ENCODE data around the gene HNRNPF. TPM values are rescaled to one million over a fixed set of nuclear protein-coding genes. Genes with fewer than 3 reads are reported as not detected.

Gene HNRNPF
- total and polyA plus RNA-seq, 2 of the 4 experiments (the other 2 are of a cell fraction), result 169 to 207 TPM

GRCh38 chr10:43376046-43376635 is 32.8 kb downstream of the HNRNPF start:
- TF ChIP-seq ELK1 (IDR thresholded peaks at IDR 0.05; ENCODE audit: borderline replicate concordance, low read depth, low read length), result no peak
- no peak for TF ChIP-seq CTCF (conservative IDR thresholded peaks at IDR 0.05; ENCODE audit: low read depth, low read length)
- no peak for TF ChIP-seq BHLHE40 (IDR thresholded peaks at IDR 0.05; ENCODE audit: low read depth, low read length)
- no peak for TF ChIP-seq MXI1 (IDR thresholded peaks at IDR 0.05; ENCODE audit: borderline replicate concordance, low read depth, low read length)
- no peak for TF ChIP-seq RAD21 (IDR thresholded peaks at IDR 0.05; ENCODE audit: low read length)
- no peak for TF ChIP-seq NFE2L2 (IDR thresholded peaks at IDR 0.05; ENCODE audit: low read depth, low read length)
- no peak for TF ChIP-seq CHD1 (IDR thresholded peaks at IDR 0.05; ENCODE audit: low read depth, low read length)
- no peak for TF ChIP-seq RFX5 (IDR thresholded peaks at IDR 0.05; ENCODE audit: low read depth, low read length)
- TF ChIP-seq POLR2A (IDR thresholded peaks at IDR 0.05; ENCODE audit: low read depth, low read length), result no peak
- TF ChIP-seq CEBPB (IDR thresholded peaks at IDR 0.05; ENCODE audit: low read depth, low read length), result no peak
- TF ChIP-seq RCOR1 (IDR thresholded peaks at IDR 0.05; ENCODE audit: insufficient replicate concordance, low read length), result no peak
- no peak for TF ChIP-seq SMC3 (IDR thresholded peaks at IDR 0.05; ENCODE audit: low read depth, low read length)
- TF ChIP-seq FOS (IDR thresholded peaks at IDR 0.05; ENCODE audit: low read depth, low read length), result no peak
- TF ChIP-seq, protein P1, sequence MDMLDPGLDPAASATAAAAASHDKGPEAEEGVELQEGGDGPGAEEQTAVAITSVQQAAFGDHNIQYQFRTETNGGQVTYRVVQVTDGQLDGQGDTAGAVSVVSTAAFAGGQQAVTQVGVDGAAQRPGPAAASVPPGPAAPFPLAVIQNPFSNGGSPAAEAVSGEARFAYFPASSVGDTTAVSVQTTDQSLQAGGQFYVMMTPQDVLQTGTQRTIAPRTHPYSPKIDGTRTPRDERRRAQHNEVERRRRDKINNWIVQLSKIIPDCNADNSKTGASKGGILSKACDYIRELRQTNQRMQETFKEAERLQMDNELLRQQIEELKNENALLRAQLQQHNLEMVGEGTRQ (IDR thresholded peaks at IDR 0.05; ENCODE audit: low read depth, low read length), result no peak
- TF ChIP-seq MAFK (IDR thresholded peaks at IDR 0.05; ENCODE audit: low read depth, low read length), result no peak
- TF ChIP-seq MAZ (IDR thresholded peaks at IDR 0.05; ENCODE audit: borderline replicate concordance, low read depth, low read length), result no peak
- no peak overlapping the region for H3K9ac ChIP-seq (ENCODE audit: low read depth, low read length)
- H4K8ac ChIP-seq (ENCODE audit: low read depth in 2 of 2, low read length in 2 of 2), result no peak overlapping the region
- no peak overlapping the region for H3K4ac ChIP-seq (ENCODE audit: low read depth, low read length)
- no peak overlapping the region for H3K4me2 ChIP-seq (ENCODE audit: low read depth, low read length)
- intact Hi-C loops (cut with micrococcal nuclease), result no loop called here
- no peak overlapping the region for H3K27ac ChIP-seq (ENCODE audit: insufficient read depth, low read length)
- H3K56ac ChIP-seq (ENCODE audit: extremely low read depth, insufficient read depth, low read length), result no peak overlapping the region
- H3K14ac ChIP-seq (replicated peaks; ENCODE audit: low read depth, low read length), result no peak overlapping the region
- H3K23ac ChIP-seq (ENCODE audit: low read depth, low read length), result no peak overlapping the region
- CTCF ChIA-PET, result no interaction called here
- DNase-seq (no peak), ATAC-seq (ENCODE audit: low read depth) (no peak)
- no peak overlapping the region for H3K4me3 ChIP-seq (ENCODE audit: insufficient read depth, low read depth, low read length)
- no peak overlapping the region for H4K5ac ChIP-seq (ENCODE audit: low read depth, low read length)
- no peak overlapping the region for H3K18ac ChIP-seq (ENCODE audit: low read depth, low read length)
- no peak overlapping the region for H2AK9ac ChIP-seq (replicated peaks; ENCODE audit: low read depth, low read length, poor library complexity)
- 100% methylated on average over 1 of the region's 9 CpGs; no CpG with 5 or more reads in 1 of the 2 experiments for WGBS, 2 experiments (ENCODE audit: extremely low coverage in 2 of 2, insufficient read length in 1 of 2)
- POLR2A ChIA-PET (ENCODE audit: unreplicated experiment), result no interaction called here
- H3K4me1 ChIP-seq (ENCODE audit: control insufficient read depth, insufficient read depth, low read length), result no peaks in the 10 kb centered on the region
- no peak overlapping the region for H4K91ac ChIP-seq (ENCODE audit: insufficient read depth, low read depth, low read length)
- peaks cover 15% of the 10 kb centered on the region for H3K27me3 ChIP-seq (ENCODE audit: control insufficient read depth, insufficient read depth, low read length)
- no peak overlapping the region for H2BK20ac ChIP-seq (ENCODE audit: low read depth, low read length)
- H3K79me1 ChIP-seq (ENCODE audit: low read depth in 1 of 2, low read length in 2 of 2), result no peaks in the 10 kb centered on the region
- H2AFZ ChIP-seq (replicated peaks; ENCODE audit: low read length, poor library complexity), result no peak overlapping the region
- dilution Hi-C loops (cut with HindIII; ENCODE audit: low sequenced_read_pairs, unreplicated experiment), result no loop called here
- H3K36me3 ChIP-seq (ENCODE audit: control insufficient read depth, insufficient read depth, low read length), result no peaks in the 10 kb centered on the region
- H4K20me1 ChIP-seq (ENCODE audit: insufficient read depth, low read length), result no peaks in the 10 kb centered on the region
- H2AK5ac ChIP-seq (ENCODE audit: low read depth, low read length), result no peak overlapping the region
- no peak overlapping the region for H2BK5ac ChIP-seq (ENCODE audit: low read depth, low read length, poor library complexity, severe bottlenecking)
- in situ Hi-C loops (cut with MboI; ENCODE audit: low sequenced_read_pairs), result no loop called here
- H2BK120ac ChIP-seq (ENCODE audit: low read depth, low read length), result no peak overlapping the region
- no peaks in the 10 kb centered on the region for H3K9me3 ChIP-seq (ENCODE audit: control insufficient read depth, insufficient read depth, low read length)
- H3K9me1 ChIP-seq (ENCODE audit: insufficient read depth, low read length), result no peaks in the 10 kb centered on the region
- H2BK15ac ChIP-seq (ENCODE audit: low read depth, low read length), result no peak overlapping the region
- BruUV-seq (replicated peaks), result no TSS peak
